Posterior cingulate gyrus (tissue), 11 donors: ENCODE results near the gene SPTLC3.

Experiments used
- DNase-seq, 10 donors: peaks; one replicate each; pipeline versions ENCODE4 v3.0.0 to v3.0.0-alpha.2; 2020 to 2021; ENCODE audit warnings: mixed read lengths in 3 of 10
- intact Hi-C: fragments of 100-400 bp; cut with DNase I; formaldehyde crosslinking; loops from one replicate; pipeline ENCODE4 v1.15.1; 2023

Gene SPTLC3

DNA sequence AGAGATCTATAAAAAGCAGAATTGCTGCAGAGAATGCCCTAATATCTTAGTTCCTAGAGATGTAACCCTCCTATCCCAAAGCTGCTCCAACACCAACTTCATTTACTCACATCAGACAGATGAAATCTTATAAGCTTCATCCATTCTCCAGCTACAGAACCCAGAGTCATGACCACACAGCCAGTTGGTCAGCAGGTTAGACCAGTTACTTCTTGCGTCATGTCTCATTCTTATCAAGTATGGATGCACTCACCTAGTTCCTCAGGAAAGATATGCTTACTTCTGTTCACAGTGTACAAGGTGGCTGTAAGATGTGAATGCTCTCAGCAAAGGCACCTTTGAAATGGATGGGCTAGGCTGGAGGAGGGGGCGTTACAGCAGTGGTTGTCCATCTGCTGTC lies 164.4 kb downstream of the SPTLC3 start:
- no peak for DNase-seq
- intact Hi-C loops: no loop called here

DNA sequence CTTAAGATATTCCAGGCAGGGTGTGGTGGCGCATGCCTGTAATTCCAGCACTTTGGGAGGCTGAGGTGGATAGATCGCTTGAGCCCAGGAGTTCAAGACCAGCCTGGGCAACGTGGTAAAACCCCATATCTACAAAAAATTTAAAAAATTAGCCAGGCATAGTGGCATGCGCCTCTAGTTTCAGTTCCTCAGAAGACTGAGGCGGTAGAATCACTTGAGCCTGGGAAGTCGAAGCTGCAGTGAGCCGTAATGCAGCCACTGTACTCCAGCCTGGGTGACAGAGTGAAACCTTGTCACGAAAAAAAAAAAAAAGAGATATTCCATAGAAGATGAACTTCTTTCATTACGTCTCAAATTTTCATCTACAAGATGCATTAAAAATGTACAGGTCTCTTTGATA lies 165.6 kb downstream of the SPTLC3 start:
- DNase-seq: no peak
- intact Hi-C loops: no loop called here

DNA sequence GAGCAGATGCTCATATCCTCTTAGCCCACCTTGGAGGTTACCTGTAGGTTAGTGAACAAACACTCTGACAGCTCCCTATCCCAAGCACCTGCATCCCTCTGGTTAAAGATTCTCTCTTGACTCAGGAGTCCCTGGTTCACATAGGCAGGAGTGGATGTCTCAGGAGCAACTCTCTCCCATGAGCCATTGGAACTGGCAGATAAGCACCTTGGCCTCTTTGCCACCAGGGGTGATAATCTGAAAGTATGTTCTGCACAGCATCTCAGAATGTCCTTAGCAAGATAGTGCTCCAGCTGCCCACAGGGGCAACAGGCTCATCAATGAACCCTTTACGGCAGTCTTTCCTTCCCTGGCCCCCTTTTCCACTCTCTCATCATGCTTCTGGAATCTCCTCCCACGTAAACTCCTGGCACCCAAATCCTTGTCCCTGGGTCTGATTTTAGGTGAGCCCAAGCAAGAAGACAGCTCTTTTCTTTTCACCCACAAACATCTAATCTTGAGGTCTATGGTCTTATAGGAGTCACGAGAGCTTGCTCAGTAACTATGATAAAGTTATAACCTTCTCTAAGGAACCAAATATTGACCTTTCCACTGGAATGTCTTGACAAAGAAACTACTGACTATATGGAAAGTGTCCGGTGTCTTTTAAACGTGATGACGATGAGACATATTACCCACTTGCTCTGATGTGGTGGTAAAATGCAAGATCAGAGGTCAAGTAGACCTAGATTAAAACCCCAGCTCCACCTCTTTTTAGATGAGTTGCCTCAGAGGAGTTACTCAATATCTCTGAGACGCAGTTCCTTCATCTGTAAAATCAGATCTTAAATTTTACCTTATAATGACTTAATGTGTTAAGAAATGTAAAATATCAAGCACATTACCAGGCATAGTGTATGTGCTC lies 172.5 kb downstream of the SPTLC3 start:
- intact Hi-C loops: no loop called here
- DNase-seq: no peak

DNA sequence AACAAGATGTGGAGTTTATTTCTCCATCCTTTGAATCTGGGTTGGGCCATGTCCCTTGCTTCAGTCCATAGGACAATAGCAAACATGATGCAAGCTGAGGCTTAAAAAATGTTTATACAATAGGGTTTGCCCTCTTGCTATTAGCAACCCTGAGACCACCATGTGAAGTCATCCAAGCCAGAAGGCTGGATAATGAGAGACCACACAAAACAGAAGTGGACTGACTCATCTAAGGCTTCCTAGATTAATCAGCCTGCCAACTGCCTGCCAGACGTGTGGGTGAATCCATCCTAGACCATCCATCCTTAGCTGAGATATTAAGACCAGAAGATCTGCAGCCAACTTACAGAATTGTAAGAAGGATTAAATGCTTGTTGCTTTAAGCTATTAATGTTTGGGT lies 174.2 kb downstream of the SPTLC3 start:
- no peak for DNase-seq

DNA sequence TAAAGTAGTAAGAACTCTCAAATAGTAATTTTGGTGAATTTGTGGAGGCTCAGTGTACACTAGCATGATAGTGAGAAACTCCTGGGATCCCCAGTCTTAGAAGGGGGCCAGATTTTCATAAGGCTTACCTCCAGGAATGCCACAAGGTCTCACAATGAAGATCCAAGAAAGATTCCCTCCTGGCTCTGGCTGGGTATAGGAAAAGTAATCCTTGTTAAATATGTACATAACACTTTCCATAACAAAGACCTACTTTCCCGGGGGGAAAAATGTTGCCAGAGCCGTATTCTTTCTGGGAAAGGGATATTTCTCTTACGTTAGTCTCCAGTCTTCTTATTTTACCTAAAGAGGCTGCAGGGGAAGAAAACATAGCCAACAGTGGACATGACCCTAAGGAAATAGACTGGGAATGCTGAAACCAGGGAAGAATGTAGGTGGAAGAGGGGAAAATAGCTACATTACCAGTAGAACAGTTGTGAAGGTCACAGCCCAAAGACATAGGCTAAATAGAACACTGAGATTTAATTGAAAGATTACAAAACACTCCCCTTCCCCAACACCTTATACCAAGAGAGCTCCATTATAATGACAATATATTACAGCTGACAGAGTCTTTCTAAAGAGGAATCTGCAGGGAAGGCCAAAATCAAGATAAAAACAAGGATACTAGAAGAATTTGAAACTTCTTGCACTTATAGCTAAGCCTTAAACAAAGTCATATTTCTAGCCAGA lies 177.4 kb downstream of the SPTLC3 start:
- no peak for DNase-seq
- intact Hi-C loops: no loop called here

More for the DNA sequence above, 174.2 kb downstream of the SPTLC3 start:
- intact Hi-C loops: no loop called here

DNA sequence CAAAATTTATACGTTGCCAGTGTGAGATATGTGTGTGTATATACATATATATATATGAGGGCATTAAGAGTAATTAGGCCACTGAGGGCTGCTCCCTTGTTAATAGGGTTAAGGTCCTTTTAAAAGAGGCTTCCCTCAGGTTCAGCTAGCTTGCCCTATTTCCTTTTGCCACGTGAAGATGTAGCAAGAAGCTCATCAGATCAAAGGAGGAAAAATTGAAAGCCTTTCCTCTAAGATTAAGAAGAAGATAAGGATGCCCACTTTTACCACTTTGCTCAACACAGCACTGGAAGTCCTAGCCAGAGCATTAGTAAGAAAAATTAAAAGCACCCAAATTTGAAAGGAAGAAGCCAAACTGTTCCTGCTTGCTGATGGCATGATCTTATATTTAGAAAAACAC lies 179.1 kb downstream of the SPTLC3 start:
- intact Hi-C loops: no loop called here
- no peak for DNase-seq

DNA sequence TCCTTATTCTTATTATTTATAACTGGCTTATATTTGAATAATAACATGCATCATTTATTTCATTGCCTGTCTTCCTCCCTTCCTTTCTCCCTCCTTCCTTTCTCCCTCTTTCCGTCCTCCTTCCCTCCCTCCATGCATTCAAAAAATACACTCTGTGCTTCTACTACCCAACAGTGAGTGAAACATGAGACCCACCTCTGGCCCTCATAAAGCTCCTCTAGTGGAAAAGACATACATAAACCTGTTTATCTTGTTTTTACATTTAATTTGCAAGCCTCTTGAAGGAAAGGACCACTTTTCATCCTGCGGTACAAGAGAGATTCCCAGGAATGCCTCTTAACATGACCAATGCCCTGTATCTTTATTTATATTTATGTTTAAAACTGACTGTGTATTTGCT lies 190.5 kb downstream of the SPTLC3 start:
- intact Hi-C loops: no loop called here
- no peak for DNase-seq

DNA sequence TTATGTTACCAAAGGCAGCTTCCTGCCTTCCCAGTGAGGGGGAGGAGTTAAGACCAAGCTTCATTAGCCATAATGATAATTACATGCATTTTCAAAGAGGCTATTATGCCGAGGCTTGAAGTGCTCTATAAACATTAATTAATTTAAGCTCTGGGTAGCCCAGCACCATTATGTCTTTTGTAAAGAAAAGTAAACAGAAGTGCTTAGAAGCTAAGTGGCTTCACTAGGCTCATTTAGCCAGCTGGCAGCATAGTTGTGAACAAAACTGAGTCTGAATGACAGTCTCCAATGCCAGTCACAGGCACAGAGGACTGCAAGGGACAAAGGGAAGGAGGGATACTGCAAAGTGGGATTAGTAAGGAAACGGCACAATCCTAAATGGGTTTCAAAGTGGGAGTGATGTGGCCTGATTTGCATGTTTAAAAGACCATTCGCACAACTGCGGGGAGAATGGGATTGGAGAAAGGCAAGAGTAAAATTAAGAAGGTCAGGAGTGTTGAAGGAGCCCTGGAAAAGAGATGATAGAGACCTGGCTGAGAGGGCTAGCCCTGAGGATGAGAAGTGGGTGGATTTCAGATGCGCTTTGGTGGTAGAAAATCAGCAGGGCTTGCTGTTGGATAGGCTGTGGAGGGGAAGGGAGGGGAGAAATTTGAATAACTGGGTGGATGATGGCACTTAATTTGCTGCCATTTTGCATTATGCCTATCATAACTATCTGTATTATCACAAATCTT lies 192.2 kb downstream of the SPTLC3 start:
- intact Hi-C loops: no loop called here
- DNase-seq: no peak

DNA sequence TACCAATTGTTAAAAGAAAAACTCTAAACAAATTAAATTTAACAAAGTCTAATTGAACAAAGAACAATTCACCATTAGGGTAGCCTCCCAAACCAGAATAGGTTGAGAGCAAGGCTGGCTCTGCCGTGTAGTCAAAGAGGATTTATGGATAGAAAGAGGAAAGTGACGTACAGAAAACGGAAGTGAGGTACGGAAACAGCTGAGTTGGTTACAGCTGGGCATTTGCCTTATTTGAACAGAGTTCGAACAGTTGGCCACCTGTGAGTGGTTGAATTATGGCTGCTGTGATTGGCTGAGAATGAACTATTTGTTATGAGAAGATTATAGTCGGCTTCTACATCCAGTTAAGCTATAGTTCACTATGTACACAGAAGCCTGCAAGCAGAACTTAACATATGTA lies 193.8 kb downstream of the SPTLC3 start:
- intact Hi-C loops: no loop called here
- no peak for DNase-seq

DNA sequence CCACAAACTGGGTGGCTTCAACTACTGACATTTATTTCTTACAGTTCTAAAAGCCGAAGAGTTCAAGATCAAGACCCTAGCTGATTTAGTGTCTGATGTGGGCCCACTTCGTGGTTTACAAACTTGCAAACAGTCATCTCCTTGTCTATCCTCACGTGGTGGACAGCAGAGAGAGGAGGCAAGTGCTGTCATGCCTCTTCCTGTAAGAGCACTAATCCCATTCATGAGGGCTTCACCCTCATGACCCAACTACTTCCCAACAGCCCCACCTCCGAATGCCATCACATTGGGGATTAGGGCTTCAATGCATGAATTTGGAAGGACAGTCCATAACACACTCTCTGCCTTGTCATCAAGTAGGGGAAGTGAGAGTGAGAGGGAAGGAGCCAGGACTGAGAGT lies 196.7 kb downstream of the SPTLC3 start:
- no peak for DNase-seq
- intact Hi-C loops: no loop called here

DNA sequence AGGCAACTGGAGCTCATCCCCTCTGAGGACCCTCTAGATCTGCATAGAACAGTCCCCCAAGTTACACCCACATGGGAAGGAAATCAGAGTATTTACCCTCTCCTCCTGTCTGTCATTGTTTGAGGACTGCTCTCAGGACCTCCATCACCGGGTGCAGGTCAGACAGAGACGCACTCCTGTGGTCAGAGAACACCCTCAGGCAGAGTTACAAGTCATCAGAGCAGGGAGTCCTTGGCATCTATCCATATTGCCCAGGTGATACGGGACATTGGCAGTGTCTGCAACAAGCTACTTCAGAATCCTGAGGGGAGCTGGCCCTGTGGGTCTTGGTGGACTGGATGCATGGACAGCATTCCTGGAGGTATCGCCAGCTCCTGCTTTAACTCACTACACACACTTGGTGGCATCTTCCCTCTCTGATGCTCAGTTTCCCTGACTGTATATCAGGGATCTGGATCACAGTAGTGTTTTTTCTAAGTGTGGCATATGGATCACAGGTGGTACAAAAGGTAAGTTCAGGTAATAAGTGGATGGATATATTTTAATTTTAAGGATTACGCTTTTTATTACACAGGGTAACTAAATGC lies 197.2 kb downstream of the SPTLC3 start:
- intact Hi-C loops: no loop called here
- DNase-seq: no peak

DNA sequence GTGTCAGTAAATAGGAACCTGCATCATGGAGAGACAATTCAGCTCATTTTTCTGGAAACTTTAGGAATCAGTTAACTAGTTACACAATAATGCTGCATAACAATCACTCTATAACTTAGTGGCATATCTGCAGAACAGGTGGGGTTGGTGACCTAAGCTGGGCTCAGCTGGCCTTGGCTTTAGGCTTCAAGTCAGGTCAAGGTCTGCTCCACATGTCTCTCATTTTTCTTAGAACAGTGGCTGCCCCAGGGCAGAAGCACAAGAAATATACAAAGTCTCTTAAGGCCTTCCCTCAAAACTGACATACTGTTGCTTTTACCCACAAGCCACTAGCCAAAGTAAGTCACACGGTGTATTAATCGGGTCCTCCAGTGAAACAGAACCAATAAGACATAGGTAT lies 198.2 kb downstream of the SPTLC3 start:
- intact Hi-C loops: no loop called here

DNA sequence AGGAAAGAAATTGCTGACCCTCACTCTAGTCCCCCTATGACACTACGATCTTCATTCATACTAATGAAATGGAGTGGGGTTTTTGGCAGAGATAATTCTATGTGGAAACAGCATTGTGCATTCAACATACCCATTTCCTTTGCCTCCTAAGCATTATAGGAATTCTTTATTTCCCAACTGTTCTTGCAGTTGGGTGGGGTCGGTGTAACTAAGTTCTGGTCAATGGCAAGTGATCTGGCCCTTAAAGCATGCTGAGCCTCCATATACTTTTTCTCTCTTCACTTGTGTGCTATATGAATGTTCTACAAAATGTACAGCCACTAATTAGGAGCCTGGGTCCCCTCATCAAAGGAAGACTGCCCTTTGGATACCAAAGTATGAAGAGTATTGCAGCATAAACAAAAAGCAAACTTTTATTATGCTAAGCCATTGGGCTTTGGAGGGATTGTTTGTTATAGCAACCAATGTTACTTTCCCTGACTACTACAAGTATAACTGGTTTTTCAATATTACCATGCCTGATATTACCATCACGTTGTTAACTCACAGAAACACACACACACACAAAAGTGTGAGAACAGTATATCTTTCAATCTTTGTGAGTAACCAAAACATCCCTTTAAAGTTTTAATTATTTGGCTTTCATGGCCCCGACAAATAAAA lies 203.3 kb downstream of the SPTLC3 start:
- DNase-seq: no peak
- intact Hi-C loops: no loop called here

More for the DNA sequence above, 198.2 kb downstream of the SPTLC3 start:
- no peak for DNase-seq

DNA sequence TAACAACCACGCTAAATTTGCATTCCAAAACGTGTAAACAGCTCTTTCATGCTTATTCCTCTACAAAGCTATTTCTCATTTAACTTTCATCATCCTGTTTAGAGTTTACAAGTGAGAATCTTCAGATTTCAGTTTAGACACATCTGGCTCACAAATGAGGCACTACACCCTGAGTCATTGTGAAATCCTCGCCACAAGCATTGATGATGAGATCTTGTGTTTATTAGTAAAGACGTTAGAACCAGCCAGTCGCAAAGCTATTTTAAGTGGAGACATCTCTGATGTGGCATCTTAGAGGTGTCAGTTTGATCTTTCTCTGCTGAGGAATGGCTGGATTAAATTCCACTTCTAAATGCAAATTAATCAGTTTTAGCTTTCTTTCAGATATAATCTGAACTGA lies 204.0 kb downstream of the SPTLC3 start:
- no peak for DNase-seq
- intact Hi-C loops: no loop called here

DNA sequence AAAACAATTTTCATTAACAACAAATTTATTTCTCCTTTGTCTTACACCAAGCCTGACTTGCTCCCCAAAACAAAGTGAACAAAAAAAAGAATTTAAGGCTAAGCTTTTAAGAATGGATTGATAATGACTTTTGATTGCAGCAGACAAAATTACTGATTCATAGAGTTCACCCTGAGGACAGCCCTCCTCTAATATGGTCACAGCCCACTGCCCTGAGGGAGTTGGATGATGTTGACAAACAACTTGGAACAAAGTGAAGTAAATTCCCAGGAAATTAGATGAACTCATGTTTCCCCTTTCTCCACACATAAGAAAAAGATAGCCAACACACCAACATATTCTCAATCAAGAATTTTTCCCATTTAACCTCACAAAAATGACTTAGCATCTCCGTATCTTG lies 204.6 kb downstream of the SPTLC3 start:
- DNase-seq: no peak
- intact Hi-C loops: no loop called here

DNA sequence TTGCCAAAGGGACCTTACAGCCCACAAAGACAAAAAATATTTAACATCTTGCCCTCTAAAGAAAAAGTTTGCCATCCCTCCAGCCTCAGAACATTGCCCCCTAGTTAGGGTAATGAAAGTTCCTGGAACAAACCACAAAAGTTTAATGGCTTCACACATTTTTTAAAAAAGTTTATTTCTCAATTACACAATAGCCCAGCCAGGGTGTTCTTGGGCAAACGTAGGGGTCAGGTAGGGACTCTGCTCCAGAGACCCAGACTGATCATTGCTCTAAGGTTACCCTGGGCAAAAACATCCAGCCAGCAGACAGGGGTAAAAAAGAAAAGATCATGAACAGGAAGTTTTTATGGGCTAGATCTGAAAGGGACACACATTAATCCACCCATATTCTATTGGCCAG lies 207.8 kb downstream of the SPTLC3 start:
- intact Hi-C loops: no loop called here
- no peak for DNase-seq
